Caco-2 (cell line): ENCODE data around the gene SCYL1. TPM values are rescaled to one million over a fixed set of nuclear protein-coding genes. Genes with fewer than 3 reads are reported as not detected.
"Not testable (repeated sequence)": the region's sequence is repeated elsewhere in the genome, so short reads cannot be mapped to it uniquely, and the experiment has no call there.

Source experiments
- BruUV-seq: library from RNA; stranded (reverse); fragments of 400-500 nt; replicated peaks from 2 replicates; lab custom pipeline; 2021; lab: Mats Ljungman, UMichigan
- CTCF ChIA-PET: fragments of 300-600 bp; sonication (Branson Sonifier 250); formaldehyde crosslinking; loops from one replicate; lab custom pipeline; 2022; ENCODE audit warnings: antibody characterized with exemption; lab: Charles Lee
- POLR2A ChIA-PET: fragments of 300-600 bp; sonication (Branson Sonifier 250); formaldehyde crosslinking; loops from one replicate; lab custom pipeline; 2022; ENCODE audit warnings: antibody characterized with exemption; lab: Charles Lee
- DNase-seq, 2 experiments: peaks; one replicate each; pipeline versions ENCODE4 v3.0.0 to v3.0.0-alpha.2; 2020 to 2022
- H3K27me3 ChIP-seq: replicated peaks from 2 replicates; pipeline ENCODE4 v1.6.0; 2011; ENCODE audit warnings: low read length; ENCODE audit not compliant: control insufficient read depth, insufficient read depth
- H3K36me3 ChIP-seq: 2 replicates; pipeline ENCODE4 v1.5.1; 2011; ENCODE audit warnings: low read length; ENCODE audit not compliant: control insufficient read depth, insufficient read depth
- H3K4me1 ChIP-seq: fragments of 250-450 bp; sonication (Bioruptor Pico); 2 replicates; pipeline ENCODE4 v1.5.1; 2020; ENCODE audit warnings: mild to moderate bottlenecking
- H3K4me3 ChIP-seq: 2 replicates; pipeline ENCODE4 v1.5.1; 2011; ENCODE audit warnings: low read depth, mild to moderate bottlenecking, control low read depth, low read length
- H3K9me3 ChIP-seq: fragments of 250-450 bp; sonication (Bioruptor Pico); 2 replicates; pipeline ENCODE4 v1.5.1; 2020; ENCODE audit warnings: mild to moderate bottlenecking, moderate library complexity
- H3K27ac Mint-ChIP-seq: one replicate; pipeline ENCODE4 v1.8.0; 2022; ENCODE audit warnings: mixed read lengths; ENCODE audit not compliant: unreplicated experiment
- H3K27me3 Mint-ChIP-seq: one replicate; pipeline ENCODE4 v1.8.0; 2022; ENCODE audit warnings: mixed read lengths; ENCODE audit not compliant: insufficient read depth, unreplicated experiment
- H3K36me3 Mint-ChIP-seq: one replicate; pipeline ENCODE4 v1.8.0; 2022; ENCODE audit warnings: mild to moderate bottlenecking, mixed read lengths; ENCODE audit not compliant: insufficient read depth, unreplicated experiment
- H3K4me1 Mint-ChIP-seq: one replicate; pipeline ENCODE4 v1.8.0; 2022; ENCODE audit warnings: low read depth, mixed read lengths; ENCODE audit not compliant: unreplicated experiment
- H3K4me3 Mint-ChIP-seq: one replicate; pipeline ENCODE4 v1.8.0; 2022; ENCODE audit warnings: mild to moderate bottlenecking, moderate library complexity, mixed read lengths; ENCODE audit not compliant: unreplicated experiment
- H3K9me3 Mint-ChIP-seq: one replicate; pipeline ENCODE4 v1.8.0; 2022; ENCODE audit warnings: mixed read lengths; ENCODE audit not compliant: unreplicated experiment
- CTCF ChIP-seq, 2 experiments: fragments of 200-600 bp in 1 of 2; IDR thresholded peaks; 1 replicate in 1 of 2; 2 replicates in 1 of 2; pipeline versions ENCODE4 v1.5.1 to v1.8.0; 2011 to 2022; ENCODE audit warnings: antibody characterized with exemption in 1 of 2, control low read depth in 1 of 2, inconsistent platforms in 1 of 2, low read depth in 1 of 2, low read length in 1 of 2, mild to moderate bottlenecking in 1 of 2, moderate library complexity in 1 of 2; ENCODE audit not compliant: insufficient read depth in 1 of 2, severe bottlenecking in 1 of 2, unreplicated experiment in 1 of 2
- intact Hi-C: fragments of 100-400 bp; cut with micrococcal nuclease; formaldehyde crosslinking; loops from one replicate; pipeline ENCODE4 v1.10.0; 2022; ENCODE audit not compliant: unreplicated experiment
- total RNA-seq: library from RNA; stranded (reverse); gene quantifications from 2 replicates; pipeline ENCODE4 v1.2.3, GENCODE V29; 2022

SCYL1 gene
- total RNA-seq, 1 experiment from 2014 or later: 123 TPM

DNA sequence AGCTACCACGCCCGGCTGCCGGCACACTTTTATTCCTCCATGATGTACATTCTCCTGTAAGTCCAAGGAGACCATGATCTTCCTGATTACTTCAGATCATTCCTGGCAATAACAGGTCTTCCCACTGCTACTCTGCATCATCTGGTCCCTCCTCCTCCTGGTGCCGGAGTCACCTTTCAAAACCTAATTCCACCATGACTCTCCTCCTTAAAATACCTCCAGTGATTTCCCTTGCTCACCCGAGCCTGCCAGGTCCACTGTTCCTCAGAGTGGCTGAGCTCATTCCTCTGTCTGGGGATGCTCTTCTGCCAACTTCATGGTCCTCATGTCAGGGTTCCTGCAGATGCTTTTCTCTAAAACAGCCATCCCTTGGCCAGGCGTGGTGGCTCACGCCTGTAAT, 37.1 kb downstream of the SCYL1 start:
- H3K27me3 Mint-ChIP-seq: no peaks in the 10 kb centered on the region
- CTCF ChIA-PET: interaction anchor here (0.6 to 1.5 kb wide), 3 partner anchors 11 to 720 kb away, joined by 3 to 11 read pairs (median 9); partner anchors contain the start of gene FAM89B
- no TSS peak for BruUV-seq

DNA sequence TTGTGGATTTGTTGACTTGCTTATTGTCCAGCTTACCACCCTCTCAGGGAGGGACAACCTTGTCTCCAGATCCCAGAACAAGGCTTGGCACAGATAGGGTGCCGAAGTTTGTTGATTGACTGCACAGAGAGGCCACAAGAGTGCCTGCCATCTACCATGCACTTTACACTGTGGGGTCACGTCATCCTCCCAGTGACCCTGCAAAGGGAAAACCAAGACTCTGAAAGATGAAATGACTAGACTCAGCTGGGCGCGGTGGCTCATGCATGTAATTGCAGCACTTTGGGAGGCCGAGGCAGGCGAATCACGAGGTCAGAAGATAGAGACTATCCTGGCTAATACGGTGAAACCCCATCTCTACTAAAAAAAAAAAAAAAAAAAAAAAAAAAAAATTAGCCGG, 37.9 kb downstream of the SCYL1 start:
- Histone ChIP-seq H3K4me3 (no peak overlapping the region), H3K27me3 (no peaks in the 10 kb centered on the region), H3K36me3 (peaks cover 1% of the 10 kb centered on the region; the same call in 1 of the 2 replicates), H3K9me3 (no peaks in the 10 kb centered on the region), H3K4me1 (peaks cover 27% of the 10 kb centered on the region)
- no peaks in the 10 kb centered on the region for H3K27me3 Mint-ChIP-seq
- TF ChIP-seq CTCF (IDR thresholded peaks at IDR 0.05; ENCODE audit: insufficient read depth in 1 of 2, low read depth in 1 of 2, low read length in 1 of 2, severe bottlenecking in 1 of 2, unreplicated experiment in 1 of 2): no peak
- DNase-seq: no peak
- H3K4me3 Mint-ChIP-seq: no peak overlapping the region
- H3K9me3 Mint-ChIP-seq: no peaks in the 10 kb centered on the region
- intact Hi-C loops: no loop called here
- BruUV-seq: no TSS peak
- ChIA-PET POLR2A (interaction anchor here (0.7 kb wide), 1 partner anchor 140 kb away, joined by 8 read pairs; the partner anchor contains the start of gene NEAT1), CTCF (no interaction called here)
- peaks cover 20% of the 10 kb centered on the region for H3K4me1 Mint-ChIP-seq
- no peak overlapping the region for H3K27ac Mint-ChIP-seq
- H3K36me3 Mint-ChIP-seq: peaks cover 5% of the 10 kb centered on the region

More for the DNA sequence above, 37.1 kb downstream of the SCYL1 start:
- Histone ChIP-seq H3K36me3 (peaks cover 1% of the 10 kb centered on the region; the same call in 1 of the 2 replicates), H3K4me1 (peaks cover 32% of the 10 kb centered on the region), H3K9me3 (no peaks in the 10 kb centered on the region), H3K4me3 (no peak overlapping the region), H3K27me3 (no peaks in the 10 kb centered on the region)
- POLR2A ChIA-PET: interaction anchor here (0.5 to 1.0 kb wide), 2 partner anchors 8 to 37 kb away, joined by 3 to 7 read pairs; partner anchors contain the start of genes SCYL1 and ZNRD2
- Mint-ChIP-seq H3K4me3 (no peak overlapping the region), H3K36me3 (peaks cover 10% of the 10 kb centered on the region), H3K9me3 (no peaks in the 10 kb centered on the region), H3K27ac (no peak overlapping the region), H3K4me1 (peaks cover 20% of the 10 kb centered on the region)
- no peak for DNase-seq
- TF ChIP-seq CTCF (IDR thresholded peaks at IDR 0.05; ENCODE audit: insufficient read depth in 1 of 2, low read depth in 1 of 2, low read length in 1 of 2, severe bottlenecking in 1 of 2, unreplicated experiment in 1 of 2): no peak
- intact Hi-C loops: no loop called here

- H3K27me3 Mint-ChIP-seq: no peaks in the 10 kb centered on the region
- peaks cover 10% of the 10 kb centered on the region for H3K36me3 Mint-ChIP-seq
- H3K27ac Mint-ChIP-seq: no peak overlapping the region
- BruUV-seq: no TSS peak
- CTCF ChIA-PET: no interaction called here
- POLR2A ChIA-PET: no interaction called here
- no peaks in the 10 kb centered on the region for H3K27me3 ChIP-seq
- no peak for DNase-seq
- H3K4me1 ChIP-seq: peaks cover 28% of the 10 kb centered on the region
- no peaks in the 10 kb centered on the region for H3K9me3 ChIP-seq
- peaks cover 28% of the 10 kb centered on the region for H3K4me1 Mint-ChIP-seq
- intact Hi-C loops: no loop called here
- H3K9me3 Mint-ChIP-seq: no peaks in the 10 kb centered on the region
- no peak overlapping the region for H3K4me3 Mint-ChIP-seq
- H3K36me3 ChIP-seq: peaks cover 1% of the 10 kb centered on the region; the same call in 1 of the 2 replicates
- TF ChIP-seq CTCF (IDR thresholded peaks at IDR 0.05; ENCODE audit: insufficient read depth in 1 of 2, low read depth in 1 of 2, low read length in 1 of 2, severe bottlenecking in 1 of 2, unreplicated experiment in 1 of 2): no peak
- H3K4me3 ChIP-seq: no peak overlapping the region
Measured at GRCh38 chr11:65563601-65564000, 38.7 kb downstream of the SCYL1 start.

DNA sequence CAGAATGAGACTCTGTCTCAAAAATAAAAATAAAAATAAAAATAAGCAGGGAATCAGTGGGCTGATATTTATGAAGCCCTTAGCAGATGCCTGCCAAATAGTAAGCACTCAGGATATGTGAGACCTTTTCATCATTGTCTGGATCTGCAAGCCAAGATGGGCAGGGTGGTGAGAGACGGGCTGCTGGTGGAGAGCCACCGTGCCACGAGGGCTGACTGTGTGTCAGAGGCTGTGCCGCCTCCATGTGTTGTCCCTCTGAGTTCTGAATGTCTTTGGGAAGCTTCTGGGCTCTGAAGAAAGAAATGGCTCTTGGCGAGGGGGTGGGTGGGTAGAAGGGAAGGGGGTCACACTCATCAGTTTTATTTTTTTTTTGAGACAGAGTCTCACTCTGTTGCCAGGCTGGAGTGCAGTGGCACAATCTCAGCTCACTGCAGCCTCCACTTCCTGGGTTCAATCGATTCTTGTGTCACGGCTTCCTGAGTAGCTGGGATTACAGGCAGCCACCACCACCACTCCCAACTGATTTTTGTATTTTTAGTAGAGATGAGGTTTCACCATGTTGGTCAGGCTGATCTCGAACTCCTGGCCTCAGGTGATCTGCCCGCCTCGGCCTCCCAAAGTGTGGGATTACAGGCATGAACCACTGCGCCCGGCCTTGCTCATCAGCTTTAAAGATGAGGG, 40.1 kb downstream of the SCYL1 start:
- intact Hi-C loops, H3K36me3 ChIP-seq, H3K9me3 ChIP-seq, H3K27me3 Mint-ChIP-seq, H3K4me3 Mint-ChIP-seq, H3K27ac Mint-ChIP-seq, H3K9me3 Mint-ChIP-seq, DNase-seq, POLR2A ChIA-PET, BruUV-seq, H3K27me3 ChIP-seq, CTCF ChIA-PET, H3K4me3 ChIP-seq: not testable (repeated sequence)
- Mint-ChIP-seq H3K36me3 (peaks cover 17% of the 10 kb centered on the region), H3K4me1 (peaks cover 32% of the 10 kb centered on the region)
- H3K4me1 ChIP-seq: peaks cover 18% of the 10 kb centered on the region
